ENCODE results near the gene CNTNAP2.

- TF ChIP-seq YY1 (IDR thresholded peaks at IDR 0.05; ENCODE audit: insufficient read depth, insufficient read length) (no peak), ZNF274 (IDR thresholded peaks at IDR 0.05; ENCODE audit: low read depth, low read length) (no peak)
Observed at GRCh38 chr7:146805082-146805481, 688.5 kb downstream of the CNTNAP2 start.
